CD4-positive, alpha-beta T cell treated with Interleukin-4 for 4 hours (primary cell): Measurements from ENCODE around the gene APOM.

ENCODE experiments used
- DNase-seq: peaks from one replicate; pipeline ENCODE4 v3.0.0-alpha.2; 2020

APOM gene

DNA sequence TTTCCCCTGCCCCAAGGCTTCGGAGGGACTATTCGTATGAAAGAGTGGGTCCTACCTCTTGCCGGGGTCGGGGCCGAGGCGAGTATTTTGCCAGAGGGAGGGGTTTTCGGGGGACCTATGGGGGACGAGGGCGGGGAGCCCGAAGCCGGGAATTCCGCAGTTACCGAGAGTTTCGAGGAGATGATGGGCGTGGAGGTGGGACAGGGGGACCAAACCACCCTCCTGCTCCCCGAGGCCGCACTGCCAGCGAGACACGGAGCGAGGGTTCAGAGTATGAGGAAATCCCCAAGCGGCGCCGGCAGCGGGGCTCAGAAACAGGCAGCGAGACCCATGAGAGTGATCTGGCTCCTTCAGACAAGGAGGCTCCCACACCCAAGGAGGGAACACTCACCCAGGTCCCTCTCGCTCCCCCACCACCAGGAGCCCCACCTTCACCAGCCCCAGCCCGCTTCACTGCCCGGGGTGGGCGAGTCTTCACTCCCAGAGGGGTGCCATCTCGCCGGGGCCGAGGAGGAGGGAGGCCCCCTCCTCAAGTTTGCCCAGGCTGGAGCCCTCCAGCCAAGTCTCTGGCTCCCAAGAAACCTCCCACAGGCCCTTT is 23.9 kb upstream of the APOM start:
- no peak for DNase-seq

DNA sequence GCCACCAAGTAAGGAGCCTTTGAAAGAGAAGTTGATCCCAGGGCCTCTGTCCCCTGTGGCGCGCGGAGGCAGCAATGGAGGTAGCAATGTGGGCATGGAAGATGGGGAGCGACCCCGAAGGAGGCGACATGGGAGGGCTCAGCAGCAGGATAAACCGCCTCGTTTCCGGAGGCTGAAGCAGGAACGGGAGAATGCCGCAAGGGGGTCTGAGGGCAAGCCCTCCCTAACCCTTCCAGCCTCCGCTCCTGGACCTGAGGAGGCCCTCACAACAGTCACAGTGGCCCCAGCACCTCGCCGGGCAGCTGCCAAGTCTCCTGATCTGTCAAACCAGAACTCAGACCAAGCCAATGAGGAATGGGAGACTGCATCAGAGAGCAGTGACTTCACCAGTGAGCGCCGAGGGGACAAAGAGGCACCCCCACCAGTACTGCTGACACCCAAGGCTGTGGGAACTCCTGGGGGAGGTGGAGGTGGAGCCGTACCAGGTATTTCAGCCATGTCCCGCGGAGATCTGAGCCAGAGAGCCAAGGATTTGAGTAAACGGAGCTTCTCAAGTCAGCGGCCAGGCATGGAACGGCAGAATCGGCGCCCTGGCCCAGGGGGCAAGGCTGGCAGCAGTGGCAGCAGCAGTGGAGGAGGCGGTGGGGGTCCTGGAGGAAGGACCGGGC is 23.3 kb upstream of the APOM start:
- no peak for DNase-seq

DNA sequence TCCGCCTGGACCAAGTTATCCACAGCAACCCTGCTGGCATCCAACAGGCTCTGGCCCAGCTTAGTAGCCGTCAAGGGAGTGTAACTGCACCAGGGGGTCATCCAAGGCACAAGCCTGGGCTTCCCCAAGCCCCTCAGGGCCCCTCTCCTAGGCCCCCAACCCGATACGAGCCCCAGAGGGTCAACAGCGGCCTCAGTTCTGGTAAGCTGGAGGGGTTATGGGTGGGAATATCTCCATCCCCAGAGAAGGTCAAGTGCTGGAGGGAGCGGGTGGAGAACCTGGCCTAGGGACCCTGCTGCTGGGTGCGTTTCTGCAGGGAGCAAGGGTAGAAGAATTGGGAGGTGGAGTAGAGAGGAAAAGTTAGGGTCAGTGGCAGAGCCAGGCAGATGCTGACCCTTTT is 22.2 kb upstream of the APOM start:
- no peak for DNase-seq

DNA sequence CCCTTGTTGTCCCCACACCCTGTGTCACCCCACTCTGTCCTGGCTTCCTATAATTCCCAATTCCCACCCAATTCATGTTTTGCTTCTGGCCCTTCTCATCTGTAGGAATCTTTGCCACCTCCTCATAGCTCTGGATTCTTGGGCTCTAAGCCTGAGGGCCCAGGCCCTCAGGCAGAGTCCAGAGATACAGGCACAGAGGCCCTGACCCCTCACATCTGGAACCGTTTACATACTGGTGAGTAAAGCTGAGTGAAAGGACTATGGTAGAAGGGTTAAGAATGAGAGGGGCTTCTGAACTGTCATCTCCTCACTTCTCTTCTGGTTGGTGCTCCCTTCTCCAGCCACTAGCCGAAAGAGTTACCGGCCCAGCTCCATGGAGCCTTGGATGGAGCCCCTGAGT is 21.6 kb upstream of the APOM start:
- no peak for DNase-seq

DNA sequence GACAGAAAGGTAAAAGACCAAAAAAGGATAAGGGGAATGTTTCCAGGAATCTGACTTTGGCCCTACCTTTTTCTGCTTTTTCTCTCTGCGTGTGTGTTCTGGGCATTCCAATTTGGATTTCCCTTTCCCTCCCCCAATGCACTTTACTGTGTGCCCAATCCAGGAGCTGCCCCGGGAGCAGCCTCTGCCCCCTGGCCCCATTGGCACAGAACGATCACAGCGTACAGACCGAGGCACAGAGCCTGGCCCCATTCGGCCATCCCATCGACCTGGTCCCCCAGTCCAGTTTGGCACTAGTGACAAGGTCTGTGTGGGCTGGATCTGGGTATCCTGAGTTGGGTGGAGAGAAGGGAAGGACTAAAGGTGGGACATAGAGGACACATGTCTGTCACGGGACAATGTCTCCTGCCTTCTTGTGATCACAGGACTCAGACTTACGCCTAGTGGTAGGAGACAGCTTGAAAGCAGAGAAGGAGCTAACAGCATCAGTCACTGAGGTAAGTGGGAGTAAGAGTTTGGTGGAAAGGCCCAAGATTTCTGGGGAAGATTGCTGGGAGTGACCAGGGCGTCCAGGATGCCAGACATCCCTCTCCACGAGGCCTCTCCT is 20.6 kb upstream of the APOM start:
- DNase-seq = no peak

DNA sequence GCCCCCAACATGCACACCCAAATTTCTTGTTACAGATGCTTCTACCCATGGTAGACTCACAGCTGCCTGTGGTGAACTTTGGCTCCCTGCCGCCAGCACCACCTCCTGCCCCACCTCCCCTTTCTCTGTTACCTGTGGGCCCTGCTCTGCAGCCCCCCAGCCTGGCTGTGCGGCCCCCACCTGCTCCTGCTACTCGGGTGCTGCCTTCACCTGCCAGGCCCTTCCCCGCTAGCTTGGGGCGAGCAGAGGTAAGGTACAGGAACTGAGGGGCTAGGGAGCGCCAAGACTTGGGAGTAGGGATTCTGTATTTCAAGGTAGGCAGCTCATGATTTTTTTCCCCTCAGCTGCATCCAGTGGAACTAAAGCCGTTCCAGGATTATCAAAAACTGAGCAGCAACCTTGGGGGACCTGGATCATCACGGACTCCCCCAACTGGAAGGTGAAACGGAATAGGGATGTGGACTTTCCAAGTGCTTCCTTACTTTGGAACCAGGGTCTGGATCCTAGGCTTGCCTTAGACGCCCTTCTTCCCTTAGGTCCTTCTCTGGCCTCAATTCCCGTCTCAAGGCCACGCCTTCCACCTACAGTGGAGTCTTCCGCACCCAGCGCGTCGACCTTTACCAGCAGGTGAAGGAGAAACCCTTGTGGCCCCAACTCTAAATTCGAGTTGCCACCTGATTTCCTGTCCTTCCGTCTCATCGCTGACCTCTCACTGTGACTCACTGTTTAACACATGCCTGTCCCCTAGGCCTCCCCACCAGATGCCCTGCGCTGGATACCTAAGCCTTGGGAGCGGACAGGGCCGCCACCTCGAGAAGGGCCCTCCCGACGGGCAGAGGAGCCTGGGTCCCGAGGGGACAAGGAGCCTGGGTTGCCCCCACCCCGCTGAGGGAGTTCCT is 18.7 kb upstream of the APOM start:
- DNase-seq = no peak

DNA sequence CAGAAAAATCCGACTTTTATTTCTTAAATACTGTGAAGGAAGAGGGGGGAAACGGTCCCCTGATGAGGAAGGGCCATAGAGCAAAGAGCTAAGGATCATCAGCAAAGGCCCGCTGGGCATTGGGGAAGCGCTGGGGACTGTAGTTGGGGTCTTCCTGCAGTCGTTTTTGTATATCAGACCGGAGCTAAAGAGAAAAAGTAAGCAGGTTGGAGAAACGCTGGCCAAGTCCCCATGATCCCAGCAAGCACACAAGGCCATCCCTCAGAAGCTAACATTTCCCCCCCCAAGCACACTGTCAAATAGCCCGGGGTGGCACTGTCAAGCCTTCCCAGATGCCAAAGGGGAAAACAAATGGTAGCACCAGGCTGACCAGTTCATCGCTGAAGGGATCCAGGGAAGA is 16.7 kb upstream of the APOM start:
- DNase-seq = no peak

DNA sequence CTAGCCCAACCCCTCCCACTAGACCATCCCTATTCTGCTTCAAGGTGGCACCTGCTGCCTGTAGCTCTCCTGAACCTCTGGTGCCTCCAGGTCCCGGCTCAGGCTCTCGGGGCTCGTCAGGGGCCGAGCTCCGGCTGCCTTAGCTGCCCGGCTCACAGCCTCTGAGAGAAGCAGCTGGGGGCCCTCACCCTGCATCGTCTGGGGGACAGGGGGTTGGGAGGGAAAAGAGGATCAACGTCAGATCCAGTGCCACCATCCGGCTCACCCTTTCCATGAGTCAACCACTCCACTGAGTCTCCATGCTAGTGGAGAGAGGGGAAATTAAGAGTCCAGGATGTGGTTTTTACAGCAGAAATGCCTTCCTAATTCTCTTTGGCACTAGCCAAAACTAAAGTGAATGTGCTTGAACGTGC is 16.2 kb upstream of the APOM start:
- DNase-seq = no peak

DNA sequence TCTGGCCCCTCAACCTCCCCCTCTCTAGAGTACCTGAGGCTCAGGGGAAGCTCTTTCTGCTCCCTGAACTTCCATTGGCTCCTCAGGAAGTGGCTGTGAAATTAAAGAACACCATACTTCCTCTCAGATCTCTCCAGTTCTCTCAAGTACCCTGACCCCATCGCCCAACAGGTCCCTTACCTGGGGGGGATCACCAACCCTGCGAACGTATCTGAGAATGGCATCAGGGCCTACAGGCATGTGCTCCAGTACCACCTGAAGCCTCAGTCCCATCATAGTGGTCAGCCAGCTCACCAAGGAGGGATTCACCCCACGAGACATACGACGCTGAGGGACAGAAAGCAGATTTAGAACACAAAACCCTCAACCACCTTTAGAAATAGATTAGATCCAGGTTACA is 15.1 kb upstream of the APOM start:
- DNase-seq = no peak

DNA sequence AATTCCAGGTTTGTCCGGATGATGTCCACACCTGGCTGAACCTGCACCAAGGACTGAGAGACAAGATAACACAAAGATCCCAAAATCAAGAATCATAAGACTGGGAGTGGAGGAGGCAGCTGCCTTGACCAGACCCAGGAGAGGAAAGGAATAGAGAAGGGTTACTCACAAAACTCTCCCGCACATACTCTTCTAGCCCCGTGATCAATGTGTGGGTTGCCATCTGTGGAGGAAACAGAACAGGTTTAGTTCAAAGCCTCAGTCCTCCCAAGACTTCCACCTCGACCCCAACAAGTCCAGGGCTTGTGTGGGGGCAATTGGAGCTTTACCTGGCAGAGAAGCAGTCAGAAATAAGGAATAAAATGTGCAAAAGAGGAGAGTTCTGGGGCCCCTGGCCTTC is 14.3 kb upstream of the APOM start:
- no peak for DNase-seq

DNA sequence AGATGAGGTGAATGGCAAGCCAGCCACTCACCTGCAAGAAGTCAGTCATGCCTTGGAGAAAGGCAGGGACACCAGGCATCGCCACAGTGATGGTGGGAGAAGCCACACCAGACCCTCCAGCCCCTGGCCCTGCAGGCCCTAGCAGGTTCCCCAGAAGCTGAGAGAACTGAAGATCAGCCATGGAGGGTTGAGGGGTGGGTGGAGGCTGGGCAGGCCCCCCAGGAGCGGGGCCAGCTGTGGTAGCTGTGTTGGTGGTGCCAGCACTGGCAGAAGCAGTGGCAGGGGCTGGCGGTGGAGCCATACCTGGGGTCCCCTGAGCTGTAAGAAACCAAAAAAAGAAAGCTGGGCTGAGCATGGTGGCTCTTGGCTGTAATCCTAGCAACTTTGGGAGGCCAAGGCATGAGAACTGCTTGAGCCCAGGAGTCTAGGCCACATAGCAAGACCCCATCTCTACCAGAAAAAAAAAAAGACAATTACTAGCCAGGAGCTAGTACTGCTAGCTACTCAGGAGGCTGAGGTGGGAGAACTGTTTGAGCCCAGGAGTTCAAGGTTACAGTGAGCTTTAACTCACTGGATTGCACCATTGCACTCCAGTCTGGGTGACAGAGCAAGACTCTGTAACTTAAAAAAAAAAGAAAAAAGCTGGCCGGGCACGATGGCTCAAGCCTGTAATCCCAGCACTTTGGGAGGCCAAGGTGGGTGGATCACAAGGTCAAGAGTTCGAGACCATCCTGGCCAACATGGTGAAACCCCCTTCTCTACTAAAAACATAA is 12.7 kb upstream of the APOM start:
- no peak for DNase-seq

DNA sequence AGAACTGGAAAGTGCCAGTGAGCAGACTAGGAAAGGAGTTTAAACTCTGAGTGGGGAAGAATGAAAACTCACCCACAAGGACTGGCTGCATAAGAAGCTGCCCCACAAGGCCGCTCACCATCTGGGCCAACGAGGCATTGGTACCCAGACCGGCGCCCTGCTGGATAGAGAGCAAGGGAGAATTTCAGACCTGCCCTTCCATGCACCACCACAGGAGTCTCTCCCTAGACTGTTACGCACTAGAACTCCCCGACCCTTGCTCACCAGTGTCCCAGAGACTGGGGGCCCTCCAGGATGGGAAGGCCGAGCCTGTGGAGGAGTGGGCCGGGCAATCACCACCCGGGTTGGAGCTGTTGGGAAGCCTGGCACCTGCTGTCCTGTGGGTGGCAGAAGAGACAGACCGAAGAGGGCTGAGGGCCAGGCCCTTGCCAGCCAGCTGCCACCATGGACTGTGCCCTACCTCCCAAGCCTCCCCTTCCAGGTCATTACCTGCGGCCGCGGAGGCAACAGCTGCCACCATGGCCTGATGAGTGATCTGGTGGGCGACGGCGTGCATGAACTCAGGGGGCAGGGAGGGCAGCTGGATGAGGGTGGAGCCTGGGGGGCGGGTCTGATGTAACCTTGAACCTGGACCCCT is 11.8 kb upstream of the APOM start:
- DNase-seq = no peak

DNA sequence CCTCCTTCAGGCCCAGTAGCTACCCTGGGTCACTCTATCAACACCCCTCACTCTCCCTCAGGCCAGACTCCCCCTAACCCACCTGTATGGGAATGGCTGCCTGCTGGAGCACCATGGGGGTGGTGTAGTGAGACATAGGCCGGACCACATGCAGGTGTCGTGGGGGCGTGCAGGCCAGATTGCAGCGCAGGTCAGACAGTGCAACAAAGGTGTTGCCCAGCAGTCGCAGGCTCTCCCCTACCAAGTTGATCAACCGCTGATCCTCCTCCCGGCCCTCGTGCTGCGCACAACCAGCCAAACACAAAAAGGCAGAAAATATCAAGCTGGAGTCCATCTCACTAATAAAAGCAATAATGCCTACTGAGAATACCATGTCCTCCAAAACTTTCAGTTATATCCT is 10.4 kb upstream of the APOM start:
- no peak for DNase-seq

DNA sequence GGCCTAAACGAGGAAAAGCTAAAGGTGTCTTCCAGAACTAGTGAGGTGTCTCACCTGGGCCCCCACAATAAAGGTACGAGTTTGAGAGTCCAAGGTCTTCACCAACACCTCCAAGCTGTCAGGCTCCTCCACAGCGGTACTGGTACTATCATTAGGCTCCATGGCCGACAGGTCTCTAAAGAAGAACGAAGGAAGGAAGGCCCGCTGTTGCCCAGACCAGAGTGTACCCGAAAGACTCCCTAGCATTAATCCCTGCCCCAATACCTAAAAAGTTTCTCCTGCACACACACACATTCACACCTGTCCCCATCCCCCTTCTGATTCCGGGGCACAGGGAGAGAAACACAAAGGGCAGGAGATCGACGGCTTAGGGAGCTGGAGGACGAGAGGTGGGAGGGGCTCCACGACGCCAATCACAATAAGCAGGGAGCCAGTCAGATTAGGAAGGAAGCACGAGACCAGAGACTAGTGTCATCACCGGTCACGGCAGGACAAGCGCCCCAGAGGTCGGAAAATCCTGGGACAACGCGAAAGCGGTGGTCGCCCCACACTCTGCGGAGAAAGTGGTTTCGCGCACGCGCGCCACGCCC is 4.0 kb upstream of the APOM start:
- peak; percentile 51 for DNase-seq

DNA sequence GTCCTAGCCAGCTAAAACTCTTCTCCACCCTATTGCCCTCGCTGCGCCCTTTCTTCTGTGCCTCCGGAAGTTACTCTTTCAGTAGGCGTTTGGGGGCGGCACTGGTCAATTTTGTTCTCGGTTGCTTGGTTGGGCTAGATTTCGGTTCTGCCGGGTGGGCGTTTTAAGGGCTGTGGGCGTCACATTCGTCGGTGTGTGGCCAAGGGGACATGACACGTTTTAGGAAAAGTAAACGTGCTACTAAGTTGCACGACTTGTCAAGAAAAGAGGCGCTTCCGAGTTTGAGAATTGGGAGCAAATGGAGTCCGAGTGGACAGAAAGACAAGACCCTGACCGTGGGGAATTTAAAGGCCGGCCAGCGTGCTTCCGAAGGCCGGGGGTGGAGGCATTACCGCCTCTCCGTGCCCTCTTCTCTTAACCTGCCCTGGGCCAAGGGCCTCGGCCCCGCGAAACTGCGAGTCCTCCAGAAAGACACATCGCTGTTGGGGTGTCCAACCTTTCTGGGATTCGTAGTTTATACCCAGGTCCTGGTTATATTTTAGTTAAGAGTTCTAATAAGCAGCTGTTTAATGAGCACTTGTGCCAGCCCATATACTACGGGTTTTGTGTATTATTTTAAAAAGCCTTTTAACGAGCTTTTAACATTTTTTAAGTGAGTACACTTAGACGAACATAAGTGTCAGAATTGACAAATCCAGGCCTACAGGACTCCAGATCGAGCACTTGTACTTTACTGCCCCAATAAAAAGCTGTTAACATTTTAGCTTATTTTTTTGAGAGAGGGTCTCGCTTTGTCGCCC is 2.6 kb upstream of the APOM start:
- DNase-seq = no peak

DNA sequence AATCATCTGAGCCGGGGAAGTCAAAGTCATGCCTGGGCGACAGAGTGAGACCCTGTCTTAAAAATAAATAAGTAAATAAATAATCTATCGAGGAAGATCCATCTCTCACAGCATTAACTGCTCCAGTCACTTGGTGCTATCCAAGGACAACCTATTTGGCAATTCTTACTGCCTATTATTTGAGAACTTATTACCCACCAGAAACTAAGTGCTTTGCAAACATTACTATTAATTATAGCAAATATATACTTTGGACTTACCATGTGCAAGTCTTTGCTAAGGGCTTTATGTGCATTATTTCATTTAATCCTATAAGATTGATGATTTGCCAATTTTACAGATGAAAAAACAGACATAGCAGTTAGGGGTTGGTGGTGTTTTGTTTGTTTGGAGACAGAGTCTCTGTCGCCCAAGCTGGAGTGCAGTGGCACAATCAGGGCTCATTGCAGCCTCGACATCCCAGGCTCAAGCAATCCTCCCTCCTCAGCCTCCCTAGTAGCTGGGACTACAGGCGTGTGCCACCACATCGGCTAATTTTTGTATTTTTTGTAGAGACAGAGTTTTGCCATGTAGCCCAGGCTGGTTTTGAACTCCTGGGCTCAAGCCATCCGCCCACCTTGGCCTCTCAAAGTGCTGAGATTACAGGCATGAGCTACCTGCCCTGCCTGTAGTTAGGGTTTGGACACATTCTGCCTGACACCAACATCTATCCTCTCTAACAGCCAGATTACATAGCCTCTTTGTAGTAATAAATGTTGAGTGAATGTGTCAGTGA is 933 bp upstream of the APOM start:
- no peak for DNase-seq

DNA sequence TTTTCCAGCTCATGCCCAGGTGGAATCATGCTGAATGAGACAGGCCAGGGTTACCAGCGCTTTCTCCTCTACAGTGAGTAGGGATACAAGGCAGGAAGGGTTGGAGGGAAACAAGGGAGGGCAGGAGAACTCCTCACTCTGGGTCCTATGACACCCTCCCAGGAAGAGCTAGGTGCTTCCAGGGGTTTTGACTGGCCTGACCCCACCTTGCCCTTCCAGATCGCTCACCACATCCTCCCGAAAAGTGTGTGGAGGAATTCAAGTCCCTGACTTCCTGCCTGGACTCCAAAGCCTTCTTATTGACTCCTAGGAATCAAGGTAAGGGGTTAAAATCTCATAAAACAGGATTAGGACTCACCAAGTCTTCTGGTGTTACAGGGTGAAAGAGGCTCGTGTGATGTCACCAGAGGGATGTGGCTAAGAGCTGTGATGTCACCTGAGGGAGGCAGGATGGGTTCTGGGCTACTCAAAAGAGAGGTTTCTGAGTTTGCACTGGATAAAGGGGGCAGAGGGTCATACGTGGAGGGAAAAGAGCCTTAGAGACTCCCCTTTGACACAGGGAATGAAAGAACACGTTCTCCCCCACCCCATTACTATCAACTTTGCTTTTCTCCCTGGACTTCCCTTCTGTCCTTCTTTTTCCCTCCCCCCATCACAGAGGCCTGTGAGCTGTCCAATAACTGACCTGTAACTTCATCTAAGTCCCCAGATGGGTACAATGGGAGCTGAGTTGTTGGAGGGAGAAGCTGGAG is 1.9 kb downstream of the APOM start:
- DNase-seq = peak; percentile 29

DNA sequence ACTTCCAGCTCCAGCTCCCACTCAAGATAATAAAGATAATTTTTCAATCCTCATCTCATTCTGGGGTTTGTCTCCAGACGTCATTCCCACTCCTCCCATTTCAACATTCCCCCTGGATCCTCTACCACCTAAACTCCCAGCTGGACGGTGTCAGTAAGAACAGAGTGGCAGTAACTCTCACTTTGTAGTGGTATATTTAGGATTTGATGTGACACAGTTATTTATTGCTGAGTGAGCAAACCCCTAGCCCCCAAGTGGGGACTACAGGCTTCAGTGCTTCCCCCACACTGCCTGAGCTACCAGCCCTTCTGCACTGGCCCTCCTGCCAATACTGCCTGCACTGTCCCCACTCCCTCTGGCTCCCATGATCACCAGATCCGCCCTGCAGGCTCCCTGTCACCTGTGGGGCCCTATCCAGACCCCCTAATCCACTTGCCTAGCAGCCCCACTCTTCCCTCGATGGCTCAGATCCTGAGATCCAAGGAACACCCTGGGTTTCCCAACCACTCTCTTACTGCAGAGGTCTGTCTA is 2.5 kb downstream of the APOM start:
- DNase-seq = no peak

DNA sequence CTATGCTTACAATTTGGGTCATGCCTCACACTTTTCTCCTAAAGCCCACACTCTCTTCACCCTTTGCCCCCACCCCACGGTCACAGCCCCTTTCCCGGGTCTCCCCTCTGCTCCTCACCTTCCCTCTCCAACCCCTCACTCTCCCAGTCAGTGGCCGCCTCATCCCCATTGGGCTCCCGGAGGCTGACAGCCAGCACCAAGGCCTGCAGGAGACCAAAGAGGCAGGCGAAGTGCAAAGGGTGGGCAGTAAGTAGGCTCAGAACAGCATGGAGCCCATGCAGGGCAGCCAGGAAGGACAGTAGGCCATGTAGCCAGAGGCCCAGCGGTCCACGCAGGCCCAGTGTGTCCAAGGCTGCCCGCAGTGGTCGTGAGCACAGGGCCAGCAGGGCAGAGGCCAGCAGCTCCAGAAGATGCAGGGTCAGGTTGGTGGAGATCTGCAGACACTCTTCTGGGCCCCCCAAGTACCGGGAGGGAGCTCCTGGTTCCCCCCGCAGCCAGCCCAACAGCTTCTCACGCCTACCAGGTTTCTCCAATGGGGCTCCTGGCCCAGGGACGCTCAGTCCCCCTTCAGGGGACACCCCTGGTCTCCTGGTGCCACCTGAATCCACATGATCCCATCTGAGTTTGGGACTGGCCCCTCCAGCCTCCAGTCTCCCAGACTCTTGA is 3.4 kb downstream of the APOM start:
- DNase-seq = no peak
